HG03135 (cell line): ENCODE results near the gene SHISAL1.
"Not testable (repeated sequence)": the region's sequence is repeated elsewhere in the genome, so short reads cannot be mapped to it uniquely, and the experiment has no call there.

Experiments
- ATAC-seq: cut with Tn5 transposase; IDR thresholded peaks from one replicate; pipeline ENCODE4 v1.9.1; 2021; ENCODE audit warnings: mild to moderate bottlenecking, moderate library complexity; ENCODE audit not compliant: unreplicated experiment

The SHISAL1 gene

GRCh38 chr22:44244265-44244822 is 68.4 kb downstream of the SHISAL1 start:
- ATAC-seq: no peak

- ATAC-seq: no peak
Measured at GRCh38 chr22:44243761-44244160, 69.0 kb downstream of the SHISAL1 start.

- no peak for ATAC-seq
Measured at GRCh38 chr22:44242946-44243724, 69.6 kb downstream of the SHISAL1 start.

GRCh38 chr22:44241121-44241520 is 71.6 kb downstream of the SHISAL1 start:
- ATAC-seq: not testable (repeated sequence)

- ATAC-seq: no peak
Measured at GRCh38 chr22:44237290-44237689, 75.5 kb downstream of the SHISAL1 start.

GRCh38 chr22:44234372-44234771 is 78.4 kb downstream of the SHISAL1 start:
- not testable (repeated sequence) for ATAC-seq

- no peak for ATAC-seq
Measured at GRCh38 chr22:44231233-44231632, 81.5 kb downstream of the SHISAL1 start.

- ATAC-seq: no peak
Measured at GRCh38 chr22:44229809-44230208, 82.9 kb downstream of the SHISAL1 start.

GRCh38 chr22:44229331-44229730 is 83.4 kb downstream of the SHISAL1 start:
- ATAC-seq: no peak

GRCh38 chr22:44225812-44226211 is 86.9 kb downstream of the SHISAL1 start:
- no peak for ATAC-seq

- ATAC-seq: no peak
Measured at GRCh38 chr22:44225091-44225689, 87.6 kb downstream of the SHISAL1 start.

- ATAC-seq: no peak
Measured at GRCh38 chr22:44224166-44224565, 88.6 kb downstream of the SHISAL1 start.

- ATAC-seq: no peak
Measured at GRCh38 chr22:44221710-44222475, 90.9 kb downstream of the SHISAL1 start.

GRCh38 chr22:44220727-44221680 is 91.7 kb downstream of the SHISAL1 start:
- no peak for ATAC-seq

GRCh38 chr22:44219101-44219870 is 93.5 kb downstream of the SHISAL1 start:
- ATAC-seq: no peak

- no peak for ATAC-seq
Measured at GRCh38 chr22:44218071-44218470, 94.7 kb downstream of the SHISAL1 start.

- no peak for ATAC-seq
Measured at GRCh38 chr22:44217346-44217745, 95.4 kb downstream of the SHISAL1 start.

GRCh38 chr22:44215287-44215686 is 97.5 kb downstream of the SHISAL1 start:
- no peak for ATAC-seq

- ATAC-seq: no peak
Measured at GRCh38 chr22:44214764-44215163, 98.0 kb downstream of the SHISAL1 start.

- ATAC-seq: no peak
Measured at GRCh38 chr22:44214187-44214586, 98.6 kb downstream of the SHISAL1 start.
